Measurements from ENCODE around the gene NRXN2. TPM values are rescaled to one million over a fixed set of nuclear protein-coding genes. Genes with fewer than 3 reads are reported as not detected.

The NRXN2 gene
- polyA plus RNA-seq, 1 of the 3 experiments (the other 2 are of a cell fraction): 0.15 TPM

GRCh38 chr11:64619196-64619595 is 103.8 kb downstream of the NRXN2 start:
- Histone ChIP-seq H3K79me2 (ENCODE audit: insufficient read depth) (no peaks in the 10 kb centered on the region), H3K9me2 (no peaks in the 10 kb centered on the region), H3K36me3 (replicated peaks in 1 of 2; ENCODE audit: control insufficient read depth in 1 of 2, insufficient read depth in 2 of 2, low read length in 1 of 2) (no peaks in the 10 kb centered on the region), H3K4me2 (no peak overlapping the region), H3K9me3 (no peaks in the 10 kb centered on the region), H3K4me1 (ENCODE audit: control insufficient read depth in 1 of 2, insufficient read depth in 2 of 2, low read depth in 1 of 2, low read length in 1 of 2) (peaks cover 0 to 43% of the 10 kb centered on the region in 2 experiments; a peak in 2 of 4 replicates), H4K20me1 (ENCODE audit: insufficient read depth) (no peaks in the 10 kb centered on the region), H3F3A (replicated peaks; ENCODE audit: insufficient read depth) (no peaks in the 10 kb centered on the region), H3K9ac (no peak overlapping the region), H3K27me3 (ENCODE audit: insufficient read depth) (0 out of 2 replicates have a peak, but pooled peaks cover 3% of the 10 kb centered on the region), H2AFZ (ENCODE audit: low read depth) (no peak overlapping the region), H3K4me3 (ENCODE audit: low read depth in 2 of 2, low read length in 1 of 2) (peak overlapping the region in 1 of 2 experiments; percentile 2; a peak in 1 of 4 replicates), H3K27ac (ENCODE audit: low read depth in 2 of 2, low read length in 1 of 2) (peak overlapping the region in 1 of 2 experiments; percentile 95; a peak in 1 of 4 replicates)
- WGBS (ENCODE audit: low lambda C conversion rate): 89% methylated on average over 4 of the region's 4 CpGs
- TF ChIP-seq TEAD4 (IDR thresholded peaks at IDR 0.05; ENCODE audit: borderline replicate concordance, insufficient read depth) (no peak), CHD2 (IDR thresholded peaks at IDR 0.05; ENCODE audit: low read length, partially characterized antibody) (no peak), CTCF (IDR thresholded peaks at IDR 0.05) (no peak), TCF12 (IDR thresholded peaks at IDR 0.05) (no peak), TAF1 (IDR thresholded peaks at IDR 0.05; ENCODE audit: borderline replicate concordance, low read depth, low read length) (no peak), FOXM1 (IDR thresholded peaks at IDR 0.05; ENCODE audit: low read depth) (no peak), JUND (IDR thresholded peaks at IDR 0.05) (no peak), YY1 (IDR thresholded peaks at IDR 0.05; ENCODE audit: low read depth) (no peak), FOXJ3 (CRISPR knock-in tag; IDR thresholded peaks at IDR 0.05) (no peak), MEF2A (IDR thresholded peaks at IDR 0.05; ENCODE audit: borderline replicate concordance, low read depth) (no peak), MXI1 (IDR thresholded peaks at IDR 0.05; ENCODE audit: low read depth, low read length) (no peak), REST (IDR thresholded peaks at IDR 0.05; ENCODE audit: low read depth, low read length) (no peak), RFX5 (IDR thresholded peaks at IDR 0.05; ENCODE audit: low read length) (no peak), NFIC (IDR thresholded peaks at IDR 0.05; ENCODE audit: borderline replicate concordance) (no peak), GATA2 (CRISPR knock-in tag; IDR thresholded peaks at IDR 0.05) (no peak), FOSL2 (IDR thresholded peaks at IDR 0.05; ENCODE audit: borderline replicate concordance, low read depth) (no peak)
- TF ChIP-seq, protein P1, sequence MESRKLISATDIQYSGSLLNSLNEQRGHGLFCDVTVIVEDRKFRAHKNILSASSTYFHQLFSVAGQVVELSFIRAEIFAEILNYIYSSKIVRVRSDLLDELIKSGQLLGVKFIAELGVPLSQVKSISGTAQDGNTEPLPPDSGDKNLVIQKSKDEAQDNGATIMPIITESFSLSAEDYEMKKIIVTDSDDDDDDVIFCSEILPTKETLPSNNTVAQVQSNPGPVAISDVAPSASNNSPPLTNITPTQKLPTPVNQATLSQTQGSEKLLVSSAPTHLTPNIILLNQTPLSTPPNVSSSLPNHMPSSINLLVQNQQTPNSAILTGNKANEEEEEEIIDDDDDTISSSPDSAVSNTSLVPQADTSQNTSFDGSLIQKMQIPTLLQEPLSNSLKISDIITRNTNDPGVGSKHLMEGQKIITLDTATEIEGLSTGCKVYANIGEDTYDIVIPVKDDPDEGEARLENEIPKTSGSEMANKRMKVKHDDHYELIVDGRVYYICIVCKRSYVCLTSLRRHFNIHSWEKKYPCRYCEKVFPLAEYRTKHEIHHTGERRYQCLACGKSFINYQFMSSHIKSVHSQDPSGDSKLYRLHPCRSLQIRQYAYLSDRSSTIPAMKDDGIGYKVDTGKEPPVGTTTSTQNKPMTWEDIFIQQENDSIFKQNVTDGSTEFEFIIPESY (IDR thresholded peaks at IDR 0.05; ENCODE audit: borderline replicate concordance, low read depth): no peak
- TF ChIP-seq, protein P2, sequence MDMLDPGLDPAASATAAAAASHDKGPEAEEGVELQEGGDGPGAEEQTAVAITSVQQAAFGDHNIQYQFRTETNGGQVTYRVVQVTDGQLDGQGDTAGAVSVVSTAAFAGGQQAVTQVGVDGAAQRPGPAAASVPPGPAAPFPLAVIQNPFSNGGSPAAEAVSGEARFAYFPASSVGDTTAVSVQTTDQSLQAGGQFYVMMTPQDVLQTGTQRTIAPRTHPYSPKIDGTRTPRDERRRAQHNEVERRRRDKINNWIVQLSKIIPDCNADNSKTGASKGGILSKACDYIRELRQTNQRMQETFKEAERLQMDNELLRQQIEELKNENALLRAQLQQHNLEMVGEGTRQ (IDR thresholded peaks at IDR 0.05; ENCODE audit: borderline replicate concordance, low read depth, low read length): no peak
- TF ChIP-seq, protein P3, sequence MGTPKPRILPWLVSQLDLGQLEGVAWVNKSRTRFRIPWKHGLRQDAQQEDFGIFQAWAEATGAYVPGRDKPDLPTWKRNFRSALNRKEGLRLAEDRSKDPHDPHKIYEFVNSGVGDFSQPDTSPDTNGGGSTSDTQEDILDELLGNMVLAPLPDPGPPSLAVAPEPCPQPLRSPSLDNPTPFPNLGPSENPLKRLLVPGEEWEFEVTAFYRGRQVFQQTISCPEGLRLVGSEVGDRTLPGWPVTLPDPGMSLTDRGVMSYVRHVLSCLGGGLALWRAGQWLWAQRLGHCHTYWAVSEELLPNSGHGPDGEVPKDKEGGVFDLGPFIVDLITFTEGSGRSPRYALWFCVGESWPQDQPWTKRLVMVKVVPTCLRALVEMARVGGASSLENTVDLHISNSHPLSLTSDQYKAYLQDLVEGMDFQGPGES (IDR thresholded peaks at IDR 0.05; ENCODE audit: low read depth, low read length): no peak
- CTCF ChIA-PET: interaction anchor here (1.2 to 2.7 kb wide), 5 partner anchors 20 to 170 kb away, joined by 3 to 10 read pairs (median 5); no protein-coding TSS in a partner anchor
- POLR2A ChIA-PET: no interaction called here
- no peak for DNase-seq
